Dedifferentiated amniotic fluid mesenchymal stem cell (primary cell): Measurements from ENCODE around the gene PGAP3.
"Not testable (repeated sequence)": the region's sequence is repeated elsewhere in the genome, so short reads cannot be mapped to it uniquely, and the experiment has no call there.

Source experiments
- DNase-seq: peaks from one replicate; pipeline ENCODE4 v3.0.0-alpha.2; 2016; ENCODE audit errors: extremely low spot score

The PGAP3 gene, protein sequence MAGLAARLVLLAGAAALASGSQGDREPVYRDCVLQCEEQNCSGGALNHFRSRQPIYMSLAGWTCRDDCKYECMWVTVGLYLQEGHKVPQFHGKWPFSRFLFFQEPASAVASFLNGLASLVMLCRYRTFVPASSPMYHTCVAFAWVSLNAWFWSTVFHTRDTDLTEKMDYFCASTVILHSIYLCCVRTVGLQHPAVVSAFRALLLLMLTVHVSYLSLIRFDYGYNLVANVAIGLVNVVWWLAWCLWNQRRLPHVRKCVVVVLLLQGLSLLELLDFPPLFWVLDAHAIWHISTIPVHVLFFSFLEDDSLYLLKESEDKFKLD

DNA sequence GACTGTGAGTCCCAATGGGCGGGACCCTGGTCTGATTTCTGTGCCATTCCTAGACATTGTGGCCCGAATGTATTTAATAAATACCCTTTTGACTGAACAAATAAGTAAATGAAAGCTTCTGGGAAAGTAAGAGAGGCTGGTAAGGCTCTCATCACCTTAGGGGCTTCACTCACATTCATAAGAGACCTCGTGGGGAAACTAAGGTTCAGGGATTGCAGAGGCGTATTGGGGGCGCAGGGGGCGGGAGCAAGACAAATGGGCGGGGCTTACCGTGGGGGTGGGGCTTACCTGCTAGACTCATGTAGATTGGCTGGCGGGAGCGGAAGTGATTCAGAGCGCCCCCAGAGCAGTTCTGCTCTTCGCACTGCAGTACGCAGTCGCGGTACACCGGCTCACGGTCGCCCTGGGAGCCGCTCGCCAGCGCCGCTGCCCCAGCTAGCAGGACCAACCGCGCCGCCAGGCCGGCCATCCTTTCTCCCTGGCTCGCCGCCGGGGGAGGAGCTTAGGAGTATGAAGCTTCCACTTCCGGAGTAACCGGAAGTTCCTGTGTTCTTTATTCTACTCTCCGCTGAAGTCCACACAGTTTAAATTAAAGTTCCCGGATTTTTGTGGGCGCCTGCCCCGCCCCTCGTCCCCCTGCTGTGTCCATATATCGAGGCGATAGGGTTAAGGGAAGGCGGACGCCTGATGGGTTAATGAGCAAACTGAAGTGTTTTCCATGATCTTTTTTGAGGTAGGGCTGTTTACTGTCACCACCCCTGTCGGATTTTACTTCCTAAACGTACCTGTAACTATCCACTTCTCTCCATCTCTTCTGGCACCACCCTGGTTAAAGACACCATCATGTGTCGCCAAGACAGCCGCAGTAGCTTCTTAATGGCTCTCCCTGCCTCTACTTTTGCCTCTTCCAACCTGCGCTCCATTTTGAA lies at the start of gene PGAP3:
TSS of gene PGAP3 (minus strand) at position 512 of the 929 bp plus-strand sequence. CDS start at position 469, 43 bp downstream.
- peak; percentile 73 for DNase-seq

DNA sequence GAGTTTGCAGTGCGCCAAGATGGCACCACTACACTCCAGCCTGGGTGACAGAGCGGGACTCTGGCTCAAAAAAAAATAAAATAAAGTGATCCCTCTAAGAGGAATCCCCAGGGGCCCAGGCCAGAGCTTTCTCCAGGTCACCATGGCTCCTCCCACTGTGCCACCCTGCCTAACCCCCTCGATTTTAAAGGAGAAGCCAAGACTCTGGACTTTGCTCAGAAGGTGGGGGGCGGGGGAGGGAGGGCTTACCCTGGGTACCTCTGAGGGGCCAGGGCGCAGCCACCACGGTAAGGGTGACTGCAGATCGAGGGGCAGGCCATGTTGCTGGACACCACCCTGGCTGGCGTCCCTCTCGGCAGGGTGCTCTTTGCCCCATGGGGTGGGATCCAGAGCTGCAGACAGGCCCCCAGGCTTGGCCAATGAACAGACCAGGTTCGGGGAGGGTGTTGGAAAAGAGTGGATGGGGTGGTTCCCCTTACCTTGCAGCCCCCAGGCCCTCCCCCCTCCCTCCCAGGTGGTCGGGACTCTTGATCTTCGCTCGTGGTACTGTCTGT lies 49.4 kb upstream of the PGAP3 start:
- DNase-seq, result no peak

DNA sequence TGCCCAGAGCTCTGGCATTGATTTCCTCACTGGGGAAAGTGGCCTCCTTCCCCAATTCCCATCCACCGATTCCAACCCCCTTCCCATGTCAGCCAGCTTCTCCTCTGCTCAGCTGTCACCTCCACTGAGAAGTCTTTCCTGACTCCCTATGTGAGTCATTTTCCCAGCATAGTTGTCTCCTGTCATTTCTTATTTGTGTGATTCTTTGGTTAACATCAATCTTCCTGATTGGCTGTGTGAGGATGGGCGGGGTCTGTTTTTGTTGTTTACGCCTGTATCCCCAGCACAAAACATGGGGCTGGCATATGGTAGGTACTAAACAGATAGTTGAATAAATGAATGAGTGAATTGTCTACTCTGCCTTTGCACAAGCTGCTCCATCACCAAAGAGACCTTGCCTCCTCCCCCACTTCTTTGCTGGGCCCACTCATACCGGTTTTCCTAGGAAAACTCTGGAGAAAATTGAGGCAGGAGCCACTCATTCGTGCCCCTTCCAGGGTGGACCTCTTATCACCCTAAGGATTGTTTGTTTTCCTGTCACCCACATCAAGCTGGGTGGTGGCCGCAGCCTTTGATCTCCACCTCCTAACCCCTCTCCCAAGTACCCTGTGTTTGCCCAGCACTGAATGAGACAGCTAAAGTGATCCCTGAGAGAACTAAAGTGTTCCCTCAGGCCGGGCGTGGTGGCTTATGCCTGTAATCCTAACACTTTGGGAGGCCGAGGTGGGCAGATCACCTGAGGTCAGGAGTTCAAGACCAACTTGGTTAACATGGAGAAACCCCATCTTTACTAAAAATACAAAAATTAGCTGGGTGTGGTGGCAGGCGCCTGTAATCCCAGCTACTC lies 48.7 kb upstream of the PGAP3 start:
- DNase-seq, result no peak

DNA sequence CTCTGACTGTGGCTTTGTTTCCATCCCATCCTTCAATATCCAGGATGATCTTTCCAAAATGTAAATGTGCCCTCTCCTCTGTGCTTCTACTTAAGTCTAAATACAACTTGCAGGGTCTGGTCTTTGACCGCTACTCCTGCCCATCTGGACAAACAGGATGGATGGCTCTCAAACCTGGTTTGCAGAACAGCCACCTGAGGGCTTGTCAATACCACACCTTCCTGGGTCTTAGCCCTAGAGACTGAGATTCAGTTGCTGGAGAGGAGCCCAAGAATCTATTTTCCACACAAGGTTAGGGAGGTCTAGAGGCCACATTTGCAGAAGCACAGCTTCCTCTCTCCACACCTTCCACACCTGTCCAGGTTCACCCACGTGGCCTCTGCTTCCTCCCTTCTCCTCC lies 48.0 kb upstream of the PGAP3 start:
- DNase-seq, result no peak

DNA sequence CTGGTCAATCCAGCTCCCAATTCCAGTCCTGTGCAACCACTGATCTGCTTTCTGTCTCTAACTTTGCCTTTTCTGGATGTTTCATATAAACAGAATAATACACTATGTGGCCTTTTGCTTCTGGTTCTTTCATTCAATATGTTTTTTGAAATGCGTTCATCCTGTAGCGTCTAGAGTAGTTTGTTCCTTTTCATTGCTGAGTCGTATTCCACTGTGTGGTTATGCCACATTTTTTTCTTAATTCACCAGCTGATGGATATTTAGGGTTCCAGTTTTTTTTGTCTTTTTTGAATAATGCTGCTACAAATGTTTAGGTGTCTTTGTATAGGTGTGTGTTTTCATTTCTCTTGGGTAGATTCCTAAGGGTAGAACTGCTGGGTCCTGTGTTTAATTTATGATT lies 44.7 kb upstream of the PGAP3 start:
- DNase-seq, result no peak

DNA sequence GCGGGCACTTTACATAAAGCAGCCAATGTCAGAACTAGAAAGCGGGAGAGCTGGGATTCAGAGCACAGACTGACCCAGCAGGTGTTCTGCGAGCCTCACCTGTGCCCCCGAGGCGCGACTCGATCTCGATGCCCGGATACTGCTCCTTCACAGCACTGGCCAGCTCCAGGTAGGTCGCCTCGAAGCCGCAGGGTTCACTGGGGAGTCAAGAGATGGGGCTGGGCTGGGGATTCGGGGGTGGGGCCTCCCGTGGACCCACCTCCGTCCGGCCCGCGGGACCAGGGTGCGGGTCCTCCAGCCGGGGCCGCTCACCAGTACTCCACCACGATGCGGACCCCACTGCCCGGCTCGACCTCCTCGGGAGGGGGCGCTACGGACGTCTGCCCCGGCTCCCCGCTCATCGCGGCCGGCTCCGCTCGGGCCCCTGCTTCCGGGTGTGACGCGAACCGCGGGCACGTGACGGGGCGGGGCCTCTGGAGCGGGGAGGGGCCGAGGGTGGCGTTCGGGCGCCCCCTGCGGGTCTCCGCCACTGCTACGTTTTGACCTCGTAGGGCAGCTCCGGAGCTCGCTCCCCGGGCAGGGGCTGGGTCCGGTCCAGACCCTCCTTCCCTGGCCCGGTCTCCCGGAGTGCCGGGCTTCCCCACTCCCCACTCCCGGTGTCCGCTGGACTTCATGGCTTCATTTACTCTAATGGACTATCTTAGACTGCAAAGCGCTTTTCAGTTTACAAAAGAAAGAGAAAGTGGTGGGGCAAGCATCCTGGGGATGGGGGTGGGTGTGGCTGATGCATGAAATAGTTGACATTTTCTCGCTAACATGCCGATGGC lies 42.5 kb upstream of the PGAP3 start, which contains the start of gene MIEN1:
TSS of gene MIEN1 (minus strand) at position 438 of the 827 bp plus-strand sequence. CDS start at position 401, 37 bp downstream.
- DNase-seq, result peak; percentile 69

DNA sequence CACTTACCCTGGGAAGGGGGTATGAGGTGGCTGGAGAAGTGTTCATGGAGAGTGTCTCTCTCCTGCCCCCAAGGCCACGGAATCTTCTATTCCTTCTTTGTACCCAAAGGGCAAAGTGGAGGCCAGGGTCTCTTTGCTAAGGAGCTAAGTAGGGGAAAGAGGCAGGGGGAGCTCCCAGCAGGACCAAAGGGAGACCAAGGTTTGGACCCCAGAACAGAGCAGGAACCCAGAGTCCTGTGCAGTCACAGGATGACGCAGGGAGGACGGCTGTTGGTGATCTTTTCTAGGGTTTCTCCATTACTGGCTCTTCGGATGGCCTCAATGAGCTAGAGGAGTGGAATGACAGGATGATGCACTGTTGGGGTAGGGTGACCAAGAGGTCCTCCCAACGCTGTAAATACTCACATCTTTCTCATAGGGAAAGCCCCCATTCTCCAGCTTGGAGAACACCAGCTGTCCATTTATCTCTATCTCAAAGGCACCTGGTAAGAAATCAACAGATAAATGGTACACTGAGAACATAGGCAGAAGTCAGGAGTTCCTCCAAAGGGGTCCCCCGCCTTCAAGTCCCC lies 41.5 kb upstream of the PGAP3 start:
- DNase-seq, result no peak

DNA sequence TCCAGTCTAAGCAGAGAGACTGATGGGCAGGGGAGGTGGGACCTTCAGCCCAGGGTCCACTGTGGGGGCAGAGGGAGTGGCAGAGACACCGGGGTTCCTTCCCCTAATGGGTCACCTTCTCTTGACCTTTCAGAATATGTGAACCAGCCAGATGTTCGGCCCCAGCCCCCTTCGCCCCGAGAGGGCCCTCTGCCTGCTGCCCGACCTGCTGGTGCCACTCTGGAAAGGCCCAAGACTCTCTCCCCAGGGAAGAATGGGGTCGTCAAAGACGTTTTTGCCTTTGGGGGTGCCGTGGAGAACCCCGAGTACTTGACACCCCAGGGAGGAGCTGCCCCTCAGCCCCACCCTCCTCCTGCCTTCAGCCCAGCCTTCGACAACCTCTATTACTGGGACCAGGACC lies 39.7 kb upstream of the PGAP3 start:
- DNase-seq, result no peak

DNA sequence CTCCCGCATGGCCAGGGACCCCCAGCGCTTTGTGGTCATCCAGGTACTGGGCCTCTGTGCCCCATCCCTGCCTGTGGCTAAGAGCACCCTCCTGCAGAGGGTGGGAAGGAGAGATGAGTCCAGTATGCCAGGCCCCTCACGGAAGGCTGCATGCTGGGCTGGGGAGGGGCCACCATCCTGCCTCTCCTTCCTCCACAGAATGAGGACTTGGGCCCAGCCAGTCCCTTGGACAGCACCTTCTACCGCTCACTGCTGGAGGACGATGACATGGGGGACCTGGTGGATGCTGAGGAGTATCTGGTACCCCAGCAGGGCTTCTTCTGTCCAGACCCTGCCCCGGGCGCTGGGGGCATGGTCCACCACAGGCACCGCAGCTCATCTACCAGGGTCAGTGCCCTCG lies 38.8 kb upstream of the PGAP3 start:
- no peak for DNase-seq

DNA sequence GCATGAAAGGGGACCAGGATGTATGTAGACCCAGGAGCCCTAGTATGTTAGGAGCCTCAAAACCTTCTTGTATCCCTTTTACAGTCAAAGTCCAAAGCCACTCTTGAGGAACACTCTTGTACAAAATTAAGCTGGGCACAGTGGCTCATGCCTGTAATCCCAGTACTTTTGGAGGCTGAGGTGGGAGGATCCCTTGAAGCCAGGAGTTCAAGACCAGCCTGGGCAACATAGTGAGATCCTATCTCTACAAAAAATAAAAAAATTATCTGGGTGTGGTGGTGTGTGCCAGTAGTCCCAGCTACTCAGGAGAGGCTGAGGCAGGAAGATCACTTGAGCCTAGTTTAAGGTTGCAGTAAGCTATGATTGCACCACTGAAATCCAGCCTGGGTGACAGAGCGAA lies 38.1 kb upstream of the PGAP3 start:
- DNase-seq, result not testable (repeated sequence)

DNA sequence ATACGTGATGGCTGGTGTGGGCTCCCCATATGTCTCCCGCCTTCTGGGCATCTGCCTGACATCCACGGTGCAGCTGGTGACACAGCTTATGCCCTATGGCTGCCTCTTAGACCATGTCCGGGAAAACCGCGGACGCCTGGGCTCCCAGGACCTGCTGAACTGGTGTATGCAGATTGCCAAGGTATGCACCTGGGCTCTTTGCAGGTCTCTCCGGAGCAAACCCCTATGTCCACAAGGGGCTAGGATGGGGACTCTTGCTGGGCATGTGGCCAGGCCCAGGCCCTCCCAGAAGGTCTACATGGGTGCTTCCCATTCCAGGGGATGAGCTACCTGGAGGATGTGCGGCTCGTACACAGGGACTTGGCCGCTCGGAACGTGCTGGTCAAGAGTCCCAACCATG lies 36.9 kb upstream of the PGAP3 start:
- no peak for DNase-seq

DNA sequence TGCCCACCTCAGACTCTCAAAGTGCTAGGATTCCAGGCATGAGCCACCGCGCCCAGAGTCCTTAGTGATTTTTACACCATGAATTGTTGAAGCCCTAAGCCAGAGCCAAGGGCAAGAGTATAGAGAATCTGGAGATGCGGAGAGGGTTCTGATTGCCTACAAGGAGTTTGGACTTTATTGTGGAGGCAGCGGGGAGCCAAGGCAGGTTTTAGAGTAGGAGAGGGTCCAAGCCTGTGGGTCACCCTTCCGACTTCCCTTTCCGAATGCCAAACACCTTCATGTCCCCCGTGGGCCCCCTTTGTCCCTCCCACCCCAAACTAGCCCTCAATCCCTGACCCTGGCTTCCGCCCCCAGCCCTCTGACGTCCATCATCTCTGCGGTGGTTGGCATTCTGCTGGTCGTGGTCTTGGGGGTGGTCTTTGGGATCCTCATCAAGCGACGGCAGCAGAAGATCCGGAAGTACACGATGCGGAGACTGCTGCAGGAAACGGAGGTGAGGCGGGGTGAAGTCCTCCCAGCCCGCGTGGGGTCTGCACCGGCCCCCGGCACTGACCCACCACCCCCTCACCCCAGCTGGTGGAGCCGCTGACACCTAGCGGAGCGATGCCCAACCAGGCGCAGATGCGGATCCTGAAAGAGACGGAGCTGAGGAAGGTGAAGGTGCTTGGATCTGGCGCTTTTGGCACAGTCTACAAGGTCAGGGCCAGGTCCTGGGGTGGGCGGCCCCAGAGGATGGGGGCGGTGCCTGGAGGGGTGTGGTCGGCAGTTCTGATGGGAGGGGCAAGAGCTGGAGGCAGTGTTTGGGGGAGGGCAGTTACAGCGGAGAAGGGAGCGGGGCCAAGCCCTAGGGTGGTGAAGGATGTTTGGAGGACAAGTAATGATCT lies 35.4 kb upstream of the PGAP3 start:
- no peak for DNase-seq

DNA sequence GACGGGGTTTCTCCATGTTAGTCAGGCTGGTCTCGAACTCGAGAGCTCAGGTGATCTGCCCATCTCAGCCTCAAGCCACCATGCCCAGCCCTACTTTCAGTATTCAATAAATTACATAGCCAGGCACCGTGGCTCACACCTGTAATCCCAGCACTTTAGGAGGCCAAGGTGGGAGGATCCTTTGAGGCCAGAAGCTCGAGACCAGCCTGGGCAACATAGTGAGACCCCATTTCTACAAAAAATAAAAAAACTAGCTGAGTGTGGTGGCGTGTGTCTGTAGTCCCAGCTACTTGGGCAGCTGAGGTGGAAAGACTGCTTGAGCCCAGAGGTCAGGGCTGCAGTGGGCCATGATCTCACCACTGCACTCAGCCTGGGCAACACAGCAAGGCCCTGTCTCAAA lies 34.2 kb upstream of the PGAP3 start:
- DNase-seq, result no peak

DNA sequence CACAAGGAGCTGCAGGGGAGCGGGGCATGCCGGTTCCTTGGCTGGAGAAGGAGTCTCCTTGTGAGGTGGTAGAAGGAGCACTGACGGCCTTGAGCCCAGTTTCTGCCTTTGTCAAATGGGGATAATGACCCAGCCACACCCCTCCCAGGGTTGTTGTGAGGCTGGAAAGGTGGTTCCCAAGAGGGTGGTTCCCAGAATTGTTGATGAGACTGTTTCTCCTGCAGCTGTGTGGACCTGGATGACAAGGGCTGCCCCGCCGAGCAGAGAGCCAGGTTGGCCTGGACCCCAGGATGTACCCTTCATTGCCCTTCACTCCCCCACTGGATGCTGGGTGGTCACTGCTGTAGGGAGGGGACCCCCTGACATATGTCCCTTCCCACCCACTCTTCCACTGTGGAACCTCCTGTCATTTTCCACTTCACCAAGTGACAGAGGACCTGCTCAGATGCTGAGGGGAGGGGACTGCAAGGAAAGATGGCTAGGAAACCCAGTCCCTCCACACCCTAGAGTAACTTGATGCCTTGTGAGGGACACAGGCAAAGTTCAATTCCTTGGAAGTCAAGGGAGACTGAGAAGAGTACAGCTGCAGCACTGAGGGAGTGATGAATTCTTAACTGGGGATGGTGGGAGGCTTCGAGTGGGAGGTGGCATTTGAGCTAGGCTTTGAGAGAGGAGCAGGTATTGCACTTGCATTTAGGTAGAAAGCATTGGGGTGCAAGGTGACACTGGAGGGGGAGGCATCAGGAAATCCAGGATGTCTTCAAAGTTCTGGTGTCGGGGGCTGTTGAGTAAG lies 31.9 kb upstream of the PGAP3 start:
- DNase-seq, result no peak

DNA sequence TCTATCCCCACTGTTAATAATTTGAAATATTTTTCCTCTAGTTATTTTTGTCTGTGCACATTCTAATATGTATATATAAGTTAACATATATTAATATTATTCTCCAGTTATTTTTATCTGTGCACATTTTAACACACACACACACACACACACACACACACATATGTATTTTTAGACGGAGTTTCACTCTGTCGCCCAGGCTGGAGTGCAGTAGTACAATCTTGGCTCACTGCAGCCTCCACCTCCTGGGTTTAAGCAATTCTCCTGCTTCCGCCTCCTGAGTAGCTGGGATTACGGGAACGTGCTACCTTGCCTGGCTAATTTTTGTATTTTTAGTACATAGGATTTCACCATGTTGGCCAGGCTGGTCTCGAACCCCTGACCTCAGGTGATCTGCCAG lies 29.8 kb upstream of the PGAP3 start:
- DNase-seq, result no peak

DNA sequence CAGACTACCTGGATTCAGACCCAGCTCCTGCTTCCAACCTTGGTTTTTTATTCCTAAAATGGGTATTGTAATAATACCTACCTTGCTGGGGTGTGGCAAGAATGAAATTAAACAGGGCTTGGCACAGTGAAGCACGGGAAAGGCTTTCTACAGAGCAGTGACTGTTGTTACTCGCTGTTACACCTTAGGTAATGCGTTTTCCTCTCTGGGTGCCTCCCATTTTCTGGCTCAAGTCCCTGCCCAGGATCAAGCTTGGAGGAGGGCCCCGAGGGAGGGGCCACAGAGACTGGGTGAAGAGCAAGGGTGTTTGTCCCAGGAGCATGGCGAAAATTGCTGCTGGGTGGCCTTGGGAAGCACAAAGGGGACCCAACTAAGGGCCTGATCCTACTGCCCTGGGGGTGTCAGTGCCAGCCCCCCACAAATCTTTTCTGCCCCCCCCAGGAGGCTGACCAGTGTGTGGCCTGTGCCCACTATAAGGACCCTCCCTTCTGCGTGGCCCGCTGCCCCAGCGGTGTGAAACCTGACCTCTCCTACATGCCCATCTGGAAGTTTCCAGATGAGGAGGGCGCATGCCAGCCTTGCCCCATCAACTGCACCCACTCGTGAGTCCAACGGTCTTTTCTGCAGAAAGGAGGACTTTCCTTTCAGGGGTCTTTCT lies 29.2 kb upstream of the PGAP3 start:
- DNase-seq, result no peak

DNA sequence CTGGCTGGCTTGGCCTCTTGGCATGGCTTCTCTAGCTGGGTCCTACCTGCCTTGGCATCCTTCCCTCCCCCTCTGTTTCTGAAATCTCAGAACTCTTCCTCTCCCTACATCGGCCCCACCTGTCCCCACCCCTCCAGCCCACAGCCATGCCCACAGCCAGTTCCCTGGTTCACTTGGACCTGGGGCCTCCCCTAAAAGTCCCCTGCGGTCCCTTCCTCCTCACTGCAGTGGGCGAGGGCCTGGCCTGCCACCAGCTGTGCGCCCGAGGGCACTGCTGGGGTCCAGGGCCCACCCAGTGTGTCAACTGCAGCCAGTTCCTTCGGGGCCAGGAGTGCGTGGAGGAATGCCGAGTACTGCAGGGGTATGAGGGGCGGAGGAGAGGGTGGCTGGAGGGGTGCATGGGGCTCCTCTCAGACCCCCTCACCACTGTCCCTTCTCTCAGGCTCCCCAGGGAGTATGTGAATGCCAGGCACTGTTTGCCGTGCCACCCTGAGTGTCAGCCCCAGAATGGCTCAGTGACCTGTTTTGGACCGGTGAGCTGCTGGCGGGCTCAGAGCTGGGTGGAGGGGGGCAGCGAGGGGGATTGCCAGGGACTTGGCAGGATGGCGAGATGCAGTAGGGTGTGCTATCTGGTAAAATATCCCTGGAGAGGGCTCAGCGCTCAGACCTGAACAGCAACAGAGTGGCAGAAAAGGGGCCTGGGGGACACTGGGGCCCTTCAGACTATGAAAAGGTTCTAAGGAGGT lies 28.4 kb upstream of the PGAP3 start:
- DNase-seq, result no peak
